NCI-H2081 (cell line): ENCODE data around the gene XRCC6.
"Not testable (repeated sequence)": the region's sequence is repeated elsewhere in the genome, so short reads cannot be mapped to it uniquely, and the experiment has no call there.

ENCODE experiments used
- DNase-seq, 2 experiments: peaks; one replicate each; lab custom pipeline; 2025; lab: John Stamatoyannopoulos, UW

The XRCC6 gene

DNA sequence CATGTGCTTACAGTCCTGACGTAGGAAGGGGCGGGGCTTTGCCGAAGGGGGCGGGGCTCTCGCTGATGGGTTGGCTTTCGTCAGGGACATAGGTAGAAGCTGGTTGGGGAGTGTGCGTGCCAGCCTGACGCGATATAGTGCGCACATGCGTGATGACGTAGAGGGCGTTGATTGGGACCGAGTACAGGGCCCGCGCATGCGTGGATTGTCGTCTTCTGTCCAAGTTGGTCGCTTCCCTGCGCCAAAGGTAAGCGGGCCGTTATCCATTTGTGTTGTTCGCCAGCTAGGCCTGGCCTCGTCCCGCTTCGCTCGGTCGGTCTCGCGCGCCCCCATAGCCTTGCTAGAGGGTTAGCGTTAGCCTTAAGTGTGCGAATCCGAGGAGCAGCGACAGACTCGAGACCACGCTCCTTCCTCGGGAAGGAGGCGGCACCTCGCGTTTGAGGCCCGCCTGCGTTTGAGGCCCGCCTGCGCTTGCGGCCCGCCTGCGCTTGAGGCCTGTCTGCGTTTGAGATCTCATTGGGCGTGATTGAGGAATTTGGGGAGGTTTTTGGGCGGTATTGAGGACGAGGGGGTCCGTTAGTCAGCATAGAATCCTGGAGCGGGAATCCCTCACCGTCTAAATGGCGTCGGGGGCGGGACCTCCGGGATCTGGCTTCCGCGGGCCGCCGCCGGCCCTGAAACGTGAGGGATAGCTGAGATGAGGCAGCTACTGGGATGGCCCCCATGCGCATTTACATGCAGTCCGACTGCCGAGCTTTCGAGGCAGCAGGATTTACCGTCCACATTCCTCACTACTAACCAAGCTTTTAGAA, at the start of gene XRCC6:
Gene XRCC6 (plus strand): TSS at position 197 of the 812 bp plus-strand sequence. CDS start 710 bp downstream, outside the sequence.
- peak; percentile 97 to 98 for DNase-seq

DNA sequence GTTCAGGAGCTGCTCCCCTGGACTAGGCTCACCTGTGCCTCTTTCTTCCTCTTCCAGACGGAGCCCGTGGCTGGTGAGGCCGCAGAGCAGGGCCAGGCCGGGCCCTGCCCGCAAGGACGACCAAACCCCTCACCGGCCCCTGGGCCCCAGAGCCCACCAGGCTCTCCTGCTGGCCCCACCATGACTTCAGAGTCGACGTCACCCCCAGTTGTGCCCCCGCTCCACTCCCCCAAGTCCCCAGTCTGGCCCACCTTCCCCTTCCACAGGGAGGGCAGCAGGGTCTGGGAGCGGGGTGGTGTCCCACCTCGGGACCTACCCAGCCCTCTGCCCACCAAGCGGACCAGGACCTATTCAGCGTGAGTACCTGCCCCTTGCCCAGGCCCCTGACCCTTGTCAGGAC, 49.3 kb upstream of the XRCC6 start:
- DNase-seq = no peak

GRCh38 chr22:41572305-41572704, 48.8 kb upstream of the XRCC6 start:
- not testable (repeated sequence) for DNase-seq

GRCh38 chr22:41573677-41574076, 47.4 kb upstream of the XRCC6 start:
- no peak for DNase-seq

DNA sequence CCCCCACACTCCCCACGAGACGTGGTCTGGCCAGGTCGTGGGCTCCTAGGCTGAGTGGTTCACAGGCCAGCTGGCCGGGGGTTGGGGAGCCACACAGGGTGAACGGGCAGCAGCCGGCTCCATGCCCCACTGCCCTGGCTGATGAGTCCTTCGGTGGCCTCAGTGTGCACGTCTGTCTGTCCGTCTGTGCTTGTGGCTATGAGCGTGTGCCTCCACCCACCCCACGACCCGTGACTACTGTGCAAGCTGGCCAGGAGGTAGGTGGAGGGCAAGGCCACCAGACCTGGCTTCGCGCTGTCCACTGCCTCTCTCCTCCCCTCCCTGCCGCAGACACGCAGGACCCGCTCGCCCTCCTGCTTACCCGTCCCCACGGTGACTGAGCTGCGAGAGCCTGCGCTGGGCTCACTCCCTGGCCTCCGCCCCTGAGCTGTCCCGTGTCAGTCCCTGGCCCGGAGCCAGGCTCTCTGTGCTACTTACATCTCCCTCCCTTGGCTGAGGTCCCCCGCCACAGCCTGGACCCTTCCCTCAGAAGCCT, 46.2 kb upstream of the XRCC6 start:
- no peak for DNase-seq

DNA sequence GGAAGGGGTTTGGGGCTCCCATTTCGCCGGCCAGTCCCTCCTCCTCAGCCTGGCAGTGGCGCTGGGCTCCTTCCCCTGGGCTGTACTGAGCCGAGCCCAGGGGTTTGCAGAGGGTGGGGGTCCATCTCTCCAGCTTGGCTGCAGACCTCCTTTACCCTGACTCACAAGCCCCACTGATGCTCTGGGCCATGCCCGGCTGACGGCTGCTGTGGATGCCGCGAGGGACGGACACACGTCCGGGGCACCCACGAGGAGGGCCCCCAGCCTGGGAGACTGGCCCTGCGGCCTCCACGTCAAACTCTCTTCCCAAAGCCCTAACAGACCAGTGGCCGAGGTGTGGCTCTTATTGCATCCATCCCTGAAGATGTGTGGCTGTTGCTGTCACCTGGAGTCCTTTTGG, 45.6 kb upstream of the XRCC6 start:
- no peak for DNase-seq

DNA sequence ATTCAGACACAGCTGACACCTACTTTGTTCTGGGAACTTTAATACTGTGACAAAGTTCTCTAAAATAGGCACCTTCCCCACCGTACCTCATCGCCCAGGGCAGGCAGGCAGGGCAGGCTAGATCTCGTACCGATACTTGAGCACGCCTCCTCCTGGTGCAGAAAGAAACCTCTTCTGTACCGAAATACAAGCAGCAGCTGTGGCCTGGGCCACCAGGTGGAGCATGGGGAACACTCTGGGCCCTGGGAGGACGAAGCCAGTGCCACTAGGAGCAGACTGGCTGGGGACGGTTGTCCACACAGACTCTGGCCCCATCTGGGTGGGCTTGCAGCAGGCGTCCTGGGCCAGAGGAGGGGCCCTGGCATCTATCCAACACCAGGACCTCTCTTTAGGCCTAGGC, 44.2 kb upstream of the XRCC6 start:
- peak in 1 of 2 experiments; percentile 6 for DNase-seq

DNA sequence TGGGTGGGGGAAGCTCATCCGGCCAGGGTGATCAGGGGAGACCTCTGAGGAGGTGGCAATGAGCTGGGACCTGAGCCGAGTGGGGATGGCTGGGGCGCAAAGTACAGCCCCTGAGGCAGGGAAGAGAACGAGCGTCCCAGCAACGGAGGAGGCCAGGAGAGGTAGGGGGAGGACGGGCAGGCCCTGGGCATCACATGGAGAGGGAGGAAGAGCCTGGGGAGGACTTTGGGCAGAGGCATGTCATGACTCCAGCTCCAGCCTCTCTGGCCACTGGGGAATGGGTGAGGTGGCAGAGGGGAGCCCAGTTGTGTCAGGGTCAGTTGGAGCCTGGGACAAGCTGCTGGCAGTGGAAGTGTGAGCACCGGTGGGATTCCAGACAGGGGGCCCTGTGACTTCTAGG, 43.0 kb upstream of the XRCC6 start:
- DNase-seq = no peak

- no peak for DNase-seq
Observed at GRCh38 chr22:41578818-41579217, 42.3 kb upstream of the XRCC6 start.

DNA sequence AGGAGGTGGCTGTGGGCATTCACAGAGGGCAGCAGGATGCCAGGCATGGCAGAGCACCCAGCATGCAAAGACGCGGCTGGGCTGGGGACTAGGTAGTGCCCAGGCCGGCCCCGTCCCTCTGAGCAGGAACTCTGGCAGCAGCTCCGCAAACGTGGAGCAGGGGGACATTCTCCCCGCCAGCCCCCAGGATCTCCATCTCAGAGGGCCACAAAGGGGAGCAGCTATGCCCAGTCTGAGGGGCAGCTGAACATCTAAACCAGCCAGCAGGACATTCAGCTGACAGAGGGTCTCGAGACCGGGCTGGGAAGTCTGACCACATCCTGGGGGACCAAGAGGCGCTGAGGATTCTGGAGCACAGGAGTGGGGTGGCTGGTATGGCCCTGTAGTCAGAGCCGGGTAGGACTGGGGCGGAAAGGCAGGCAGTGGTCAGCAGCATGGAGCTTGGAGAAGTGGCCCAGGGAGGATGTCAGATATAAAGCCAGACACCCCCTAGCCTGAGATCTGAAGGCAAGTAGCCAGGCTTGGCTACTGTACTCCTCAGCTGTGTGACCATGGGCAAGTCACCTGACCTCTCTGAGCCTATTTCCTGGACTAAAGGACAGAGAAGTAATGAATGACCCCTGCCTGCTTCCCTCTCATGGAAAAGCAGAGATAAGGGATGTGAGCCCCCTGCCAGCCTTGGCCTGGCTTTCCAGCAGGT, 41.6 kb upstream of the XRCC6 start:
- DNase-seq = no peak

GRCh38 chr22:41579997-41580355, 41.1 kb upstream of the XRCC6 start:
- DNase-seq = no peak

DNA sequence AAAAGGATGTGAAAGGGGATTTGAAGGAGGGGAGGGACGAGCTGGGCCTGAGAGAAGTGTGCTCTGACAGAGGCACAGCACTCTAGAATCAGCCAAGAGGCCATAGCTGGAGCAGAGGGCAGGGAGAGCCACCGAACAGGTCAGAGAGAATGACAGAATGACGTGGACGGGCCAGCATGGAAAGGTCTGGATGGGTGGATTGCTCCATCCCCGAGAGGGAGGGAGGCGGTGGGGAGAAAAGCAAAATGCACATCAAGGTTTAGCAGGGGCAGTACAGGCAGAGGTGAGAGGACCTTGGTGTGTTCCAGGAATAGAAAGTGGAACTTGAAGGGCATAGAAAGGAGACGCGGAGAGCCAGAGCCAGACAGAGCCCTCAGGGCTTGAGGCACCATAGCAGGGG, 38.4 kb upstream of the XRCC6 start:
- no peak for DNase-seq

DNA sequence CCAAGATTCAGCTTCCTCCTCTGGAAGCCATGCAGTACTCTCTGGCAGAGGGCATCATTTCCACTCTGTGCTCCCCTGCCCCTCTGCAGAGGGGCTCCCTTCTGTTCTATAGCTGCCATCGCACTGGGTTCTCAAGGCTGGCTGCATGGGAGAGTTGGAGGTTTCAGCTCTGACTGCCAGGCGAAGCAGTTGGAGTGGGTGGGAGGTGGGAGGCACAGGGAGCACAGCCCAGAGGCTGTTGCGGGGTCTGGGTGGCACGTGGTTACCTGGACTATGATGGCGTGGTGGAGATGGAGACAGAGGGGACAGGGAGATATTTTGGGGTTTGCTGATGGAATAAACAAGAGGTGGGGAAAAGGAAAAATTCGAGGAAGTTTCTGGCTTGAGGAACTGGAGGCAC, 36.2 kb upstream of the XRCC6 start:
- no peak for DNase-seq

GRCh38 chr22:41585898-41586297, 35.2 kb upstream of the XRCC6 start:
- DNase-seq = no peak

- DNase-seq = no peak
Observed at GRCh38 chr22:41587347-41587723, 33.8 kb upstream of the XRCC6 start.

DNA sequence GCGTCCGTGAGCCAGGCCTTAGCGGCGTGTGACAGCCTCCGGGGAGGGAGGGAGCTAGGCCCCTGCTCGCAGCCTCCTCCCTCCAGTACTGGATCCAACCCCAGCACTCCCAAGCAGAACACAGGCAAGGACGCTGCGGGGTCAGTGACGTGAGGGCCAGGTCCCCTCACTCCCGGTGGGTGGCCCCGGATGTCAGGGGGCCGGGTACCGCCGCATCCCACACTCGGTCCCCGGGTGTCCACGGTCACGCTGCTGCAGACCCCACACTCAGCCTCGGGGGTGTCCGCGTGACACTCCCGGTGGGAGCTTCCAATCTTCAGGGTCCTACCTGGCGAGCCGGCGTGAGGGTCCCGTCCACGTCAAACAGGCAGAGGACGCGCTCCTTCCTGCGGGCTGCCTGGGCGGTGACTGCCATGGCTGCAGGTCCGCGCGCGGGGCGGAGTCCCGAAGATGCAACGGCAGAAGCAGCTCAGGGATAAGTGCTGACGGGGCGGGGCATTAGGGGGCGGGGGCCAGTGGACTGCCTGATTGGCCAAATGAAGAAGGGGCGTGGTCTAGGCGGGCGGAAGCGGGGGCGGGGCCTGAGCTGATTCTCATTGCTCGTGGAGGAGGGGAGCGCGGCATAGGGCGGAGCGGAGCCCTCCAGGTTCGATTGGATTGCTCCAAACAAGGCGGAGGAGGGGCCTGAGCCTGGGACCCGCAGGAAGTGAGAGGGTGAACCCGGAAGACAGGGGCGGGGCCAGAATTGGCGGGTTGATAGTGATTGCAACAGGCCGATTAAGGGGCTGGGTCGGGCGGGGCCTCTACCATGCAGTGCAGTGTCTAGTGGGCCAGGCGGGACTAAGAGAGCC, 31.5 kb upstream of the XRCC6 start, which contains the start of gene PMM1:
Gene PMM1 (minus strand): TSS at position 450 of the 851 bp plus-strand sequence. CDS start 35 bp downstream, at position 415.
- peak; percentile 98 to 99 for DNase-seq

DNA sequence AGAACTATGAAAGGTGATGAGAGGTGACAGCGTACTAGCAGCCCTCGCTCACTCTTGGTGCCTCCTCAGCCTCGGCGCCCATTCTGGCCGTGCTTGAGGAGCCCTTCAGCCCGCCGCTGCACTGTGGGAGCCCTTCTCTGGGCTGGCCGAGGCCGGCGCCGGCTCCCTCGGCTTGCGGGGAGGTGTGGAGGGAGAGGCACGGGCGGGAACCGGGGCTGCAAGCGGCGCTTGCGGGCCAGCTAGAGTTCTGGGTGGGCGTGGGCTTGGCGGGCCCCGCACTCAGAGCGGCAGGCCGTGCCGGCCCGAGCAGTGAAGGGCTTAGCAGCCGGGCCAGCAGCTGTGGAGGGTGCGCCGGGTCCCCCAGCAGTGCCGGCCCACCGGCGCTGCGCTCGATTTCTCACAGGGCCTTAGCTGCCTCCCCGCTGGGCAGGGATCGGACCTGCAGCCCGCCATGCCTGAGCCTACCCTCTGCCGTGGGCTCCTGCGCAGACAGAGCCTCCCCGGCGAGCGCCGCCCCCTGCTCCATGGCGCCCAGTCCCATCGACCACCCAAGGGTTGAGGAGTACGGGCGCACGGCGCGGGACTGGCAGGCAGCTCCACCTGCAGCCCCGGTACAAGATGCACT, 27.6 kb upstream of the XRCC6 start:
- DNase-seq = not testable (repeated sequence)

DNA sequence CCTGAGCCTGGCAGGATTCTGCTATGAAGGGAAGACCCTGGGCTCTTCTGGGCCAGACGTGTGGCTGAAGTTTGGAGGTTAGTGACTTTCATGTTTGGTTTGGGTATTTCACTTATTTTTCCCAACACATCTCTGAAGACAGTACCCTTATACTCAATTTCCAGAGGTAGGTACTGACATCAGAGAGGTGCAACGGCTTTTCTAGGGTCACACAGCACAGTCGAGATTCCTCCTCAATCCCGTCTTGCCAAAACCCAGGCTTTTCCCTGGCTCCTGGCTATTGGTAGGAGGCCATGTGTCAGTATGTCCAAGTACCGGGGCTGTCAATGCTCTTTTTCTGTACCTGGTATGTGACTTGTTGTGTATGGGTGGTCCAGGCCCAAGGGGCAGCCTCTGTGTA, 25.4 kb upstream of the XRCC6 start:
- DNase-seq = no peak

DNA sequence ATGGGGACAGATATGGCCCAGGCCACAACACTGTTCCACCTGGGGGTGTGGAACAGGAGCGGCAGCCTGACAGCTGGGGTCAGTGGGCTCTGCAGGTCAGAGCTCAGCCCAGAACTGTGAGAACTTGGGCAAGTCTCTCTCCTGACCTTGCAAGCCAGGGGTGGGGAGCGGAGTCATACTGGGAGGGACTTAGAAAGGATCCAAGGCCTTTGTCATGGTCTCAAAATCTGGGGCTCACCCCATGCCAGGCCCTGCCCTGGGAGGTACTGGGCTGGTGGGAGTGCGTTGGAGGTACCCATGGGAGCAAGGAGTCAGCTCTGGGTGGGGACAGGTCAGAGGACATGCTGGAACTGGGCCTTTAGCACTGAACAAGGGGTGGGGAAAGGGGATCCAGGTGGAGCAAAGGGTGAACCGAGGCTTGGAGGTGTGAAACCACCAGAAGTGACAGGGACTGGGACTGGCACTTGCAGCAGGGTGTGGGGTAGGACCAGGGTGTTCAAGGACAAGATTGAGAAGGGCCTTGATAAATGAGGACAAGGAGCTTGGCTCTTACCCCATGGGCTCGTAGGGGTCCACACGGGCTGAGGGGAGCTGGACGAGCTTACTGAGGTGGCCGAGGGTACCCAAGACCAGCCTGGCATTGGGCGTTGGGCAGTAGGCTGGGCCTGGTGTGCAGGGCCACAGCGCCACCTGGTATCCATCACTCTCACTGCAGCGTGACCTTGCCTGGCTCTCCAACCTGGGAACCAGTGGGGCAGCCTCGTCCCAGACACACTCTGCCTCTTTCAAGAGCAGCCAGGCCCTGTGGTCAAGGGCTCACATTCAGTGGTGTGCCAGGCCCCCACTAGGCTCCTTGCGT, 24.1 kb upstream of the XRCC6 start:
- DNase-seq = peak; percentile 4 to 9

DNA sequence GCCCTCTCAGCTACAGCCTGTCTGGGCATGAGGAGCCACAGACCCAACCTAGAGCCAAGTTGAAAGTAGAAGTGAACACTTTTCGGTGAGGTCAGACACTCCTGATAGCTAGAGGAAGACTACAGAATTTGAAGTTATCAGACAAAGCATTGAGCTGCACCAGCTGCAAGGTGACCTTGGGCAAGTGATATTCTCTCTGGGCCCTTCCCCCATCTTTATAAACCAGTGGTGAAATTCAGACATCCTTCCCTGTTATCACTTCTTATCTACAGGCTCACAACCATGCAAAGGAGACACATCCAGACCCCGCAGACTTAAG, 23.5 kb upstream of the XRCC6 start:
- DNase-seq = no peak

DNA sequence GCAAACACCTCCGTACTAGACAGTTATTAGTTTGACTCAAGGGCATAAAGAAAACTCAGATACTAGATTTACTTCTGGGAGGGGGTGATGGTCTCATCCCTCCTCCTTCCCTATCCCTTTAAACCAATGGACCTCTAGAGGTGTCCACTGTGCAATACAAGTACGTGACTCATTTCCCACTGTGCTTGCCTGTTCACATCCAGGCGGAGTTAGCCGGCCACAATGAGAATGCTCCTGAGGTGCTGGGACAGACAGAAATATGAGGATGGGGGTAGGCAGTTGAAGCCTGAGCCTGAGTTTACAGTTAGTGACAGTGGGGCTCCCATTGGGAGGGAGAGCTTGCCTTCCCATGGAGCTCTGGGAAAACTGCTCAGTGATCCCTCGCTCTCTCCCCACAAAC, 23.0 kb upstream of the XRCC6 start:
- no peak for DNase-seq
